Neural cell (in vitro differentiated cells): ENCODE data around the gene EYS.

Experiments used
- CTCF ChIP-seq: fragments of 450-650 bp; IDR thresholded peaks from 2 replicates; pipeline ENCODE4 v1.5.1; 2014; ENCODE audit warnings: antibody characterized with exemption, mild to moderate bottlenecking, moderate library complexity; ENCODE audit not compliant: poor library complexity, severe bottlenecking
- EP300 ChIP-seq: fragments of 450-650 bp; conservative IDR thresholded peaks from 2 replicates; pipeline ENCODE4 v1.6.1; 2014; ENCODE audit warnings: antibody characterized with exemption, mild to moderate bottlenecking, moderate library complexity; ENCODE audit not compliant: poor library complexity, severe bottlenecking
- EZH2 ChIP-seq: fragments of 200-600, 300-800 bp; shearing (Covaris generic), sonication (generic); IDR thresholded peaks from 2 replicates; pipeline ENCODE4 v1.6.1; 2014; ENCODE audit warnings: antibody characterized with exemption, low read length, borderline replicate concordance, mild to moderate bottlenecking; ENCODE audit not compliant: insufficient read depth, poor library complexity, severe bottlenecking
- POLR2AphosphoS5 ChIP-seq: IDR thresholded peaks from 2 replicates; pipeline ENCODE4 v1.6.1; 2012

GRCh38 chr6:64050590-64050989, 1656.4 kb downstream of the EYS start:
- TF ChIP-seq EP300 (no peak), CTCF (no peak), EZH2 (no peak), POLR2AphosphoS5 (no peak)
